Activated CD4-positive, CD25-positive, alpha-beta regulatory T cell treated with anti-CD3 and anti-CD28 coated beads, Interleukin-2, amount 50 U/mL, for 24 hours (primary cell): ENCODE measurements around the gene POFUT1.
"Not testable (repeated sequence)": the region's sequence is repeated elsewhere in the genome, so short reads cannot be mapped to it uniquely, and the experiment has no call there.

Source experiments
- ATAC-seq, 2 donors: fragments of 150-1000 bp; cut with Tn5 transposase; one replicate each; pipeline ENCODE4 v1.10.0; 2021; ENCODE audit warnings: mild to moderate bottlenecking in 1 of 2, moderate library complexity in 1 of 2

POFUT1 gene

DNA sequence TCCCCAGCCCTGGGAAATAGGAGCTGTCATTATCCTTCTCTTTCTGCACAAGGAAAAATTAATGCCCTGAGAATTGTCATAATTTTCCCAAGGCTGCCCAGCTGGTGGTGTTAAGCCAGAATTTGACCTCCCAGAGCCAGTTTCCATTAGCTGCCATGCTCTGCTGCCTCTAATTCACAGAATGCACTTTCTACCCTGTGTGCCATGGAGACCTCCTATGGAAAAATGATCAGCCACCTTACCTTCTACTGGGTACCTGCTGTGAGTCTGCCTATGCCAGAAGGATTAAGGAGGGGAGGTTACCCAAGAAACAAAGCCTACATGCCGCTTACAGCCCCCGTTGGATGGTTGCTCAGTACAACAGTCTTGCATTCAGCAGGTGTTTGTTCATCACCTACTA, 29.1 kb downstream of the POFUT1 start:
- ATAC-seq, result no peak

DNA sequence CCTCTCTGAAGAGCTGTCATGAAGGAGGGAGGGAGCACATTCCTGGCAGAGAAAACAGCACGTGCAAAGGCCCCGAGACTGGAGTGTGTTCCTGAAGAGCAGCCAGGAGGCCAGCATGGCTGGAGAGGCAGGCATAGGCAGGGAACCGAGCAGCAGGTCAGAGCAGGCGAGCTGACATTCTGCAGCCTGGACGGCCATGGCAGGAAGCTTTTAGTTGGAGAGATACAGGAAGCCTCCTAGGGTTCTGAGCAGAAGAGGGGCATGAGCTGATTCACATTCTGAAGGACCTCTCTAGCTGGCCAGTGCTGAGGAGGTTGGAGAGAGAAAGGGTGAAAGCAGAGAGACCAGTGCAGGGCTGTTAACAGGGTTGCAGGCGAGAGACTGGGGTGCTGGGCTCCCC, 29.7 kb downstream of the POFUT1 start:
- no peak for ATAC-seq

DNA sequence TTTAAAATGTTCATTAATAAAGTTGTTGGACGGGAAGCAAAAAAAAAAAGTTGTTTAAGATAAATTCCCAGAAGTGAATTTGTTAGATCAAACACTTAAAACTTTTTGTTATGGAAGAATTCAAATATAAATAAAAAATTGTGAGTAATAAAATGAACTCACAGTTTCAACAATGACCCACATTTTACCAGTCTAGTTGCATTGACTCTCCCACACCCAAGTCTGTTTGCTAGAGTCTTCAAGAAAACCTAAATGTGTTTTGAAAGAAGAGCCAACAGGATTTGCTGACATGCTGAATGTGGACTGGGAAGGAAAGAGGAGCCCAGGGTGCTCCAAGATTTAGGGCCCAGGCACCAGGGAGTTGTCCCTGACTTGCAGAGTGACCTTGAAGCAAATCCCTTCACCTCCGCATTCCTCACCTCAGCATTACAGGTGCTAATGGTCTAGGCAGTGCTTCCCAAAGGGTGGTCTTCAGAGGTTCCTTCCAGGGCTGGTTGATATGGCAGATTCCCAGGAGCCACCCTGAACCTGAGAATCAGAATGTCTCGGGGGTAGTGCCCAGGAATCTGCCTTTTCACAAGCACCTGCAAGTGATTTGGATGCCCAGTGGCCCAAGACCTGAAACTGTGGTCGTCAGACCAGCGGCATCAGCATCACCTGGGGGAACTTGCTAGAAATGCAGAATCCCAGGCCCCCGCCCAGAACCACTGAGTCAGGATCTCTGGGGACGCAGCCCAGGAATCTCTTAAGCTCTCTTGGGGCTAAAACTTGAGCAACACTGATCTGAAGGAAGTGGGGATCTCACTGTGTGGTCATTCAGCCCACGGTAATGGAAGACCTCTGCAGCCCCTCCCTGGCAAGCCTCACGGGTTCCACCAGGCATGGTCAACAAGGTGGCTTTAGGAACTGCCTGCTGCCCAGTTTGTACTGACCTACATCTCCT, 31.1 kb downstream of the POFUT1 start:
- no peak for ATAC-seq

DNA sequence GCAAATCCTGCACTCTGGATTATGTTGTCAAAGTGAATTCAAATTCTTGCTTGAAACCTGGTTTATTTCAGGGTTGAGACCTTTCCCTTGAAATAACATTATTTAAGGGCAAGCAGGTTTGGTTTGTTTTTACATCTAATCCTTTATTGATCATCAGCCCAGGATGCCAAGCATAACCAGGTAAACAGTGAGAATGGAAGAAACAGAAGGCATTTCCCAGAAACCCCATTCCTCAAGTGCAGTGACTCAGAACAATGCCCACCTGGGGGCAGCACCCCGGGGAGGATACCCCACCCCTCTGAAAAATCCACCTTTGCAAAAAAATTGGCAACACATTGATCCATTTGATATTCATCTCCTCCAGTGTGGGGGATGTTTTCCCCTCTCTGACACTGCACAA, 32.5 kb downstream of the POFUT1 start:
- ATAC-seq, result no peak

DNA sequence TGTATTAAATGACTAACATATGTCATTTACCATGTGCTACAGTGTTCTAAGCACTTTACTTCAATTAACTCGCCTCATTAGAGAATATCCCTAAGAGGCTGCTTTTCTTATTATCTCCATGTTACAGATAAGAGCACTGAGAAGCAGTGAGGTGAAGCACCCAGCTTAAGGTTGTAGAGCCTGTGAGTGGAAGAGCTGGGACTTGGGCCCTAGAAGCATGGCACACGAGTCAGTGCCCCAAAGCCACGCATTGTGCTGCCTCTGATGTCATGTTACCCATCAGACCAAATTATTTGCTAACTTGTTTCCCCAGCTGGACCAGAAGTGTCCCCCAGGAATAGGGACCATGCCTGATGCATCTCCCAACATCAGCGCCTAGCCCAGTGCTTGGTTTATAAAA, 34.1 kb downstream of the POFUT1 start:
- ATAC-seq, result no peak

DNA sequence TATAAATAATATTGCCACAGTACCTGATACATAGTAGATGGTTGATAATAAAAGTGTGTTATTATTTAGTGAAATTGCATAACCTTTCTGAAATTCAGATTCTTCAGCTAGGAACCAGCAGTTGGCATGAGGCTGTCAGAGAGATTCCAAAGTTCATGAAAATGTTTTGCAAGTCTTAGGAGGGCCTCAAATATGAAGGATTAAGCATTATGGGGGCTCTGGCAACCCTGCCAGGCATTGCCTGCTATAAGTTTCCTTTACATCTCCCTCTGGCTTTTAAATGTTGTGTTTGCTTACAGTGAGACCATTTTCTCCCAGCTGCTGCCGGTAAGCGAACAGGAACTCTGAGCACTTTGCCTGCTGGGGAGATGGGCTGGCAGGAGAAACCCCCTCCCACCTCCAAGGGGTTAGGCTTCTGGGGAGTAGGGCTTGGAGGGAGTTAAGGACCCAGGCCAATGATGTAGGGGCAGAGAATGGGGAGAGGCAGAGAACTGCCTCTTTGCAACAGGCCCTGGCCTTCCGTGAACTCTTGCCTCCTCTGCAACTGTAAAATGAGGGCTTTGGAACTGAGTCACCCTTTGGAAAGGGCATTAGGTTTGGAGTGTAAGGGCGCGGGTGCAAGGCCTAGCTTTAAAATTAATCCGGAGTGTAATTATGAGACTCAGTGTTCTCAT, 36.6 kb downstream of the POFUT1 start:
- ATAC-seq, result no peak

DNA sequence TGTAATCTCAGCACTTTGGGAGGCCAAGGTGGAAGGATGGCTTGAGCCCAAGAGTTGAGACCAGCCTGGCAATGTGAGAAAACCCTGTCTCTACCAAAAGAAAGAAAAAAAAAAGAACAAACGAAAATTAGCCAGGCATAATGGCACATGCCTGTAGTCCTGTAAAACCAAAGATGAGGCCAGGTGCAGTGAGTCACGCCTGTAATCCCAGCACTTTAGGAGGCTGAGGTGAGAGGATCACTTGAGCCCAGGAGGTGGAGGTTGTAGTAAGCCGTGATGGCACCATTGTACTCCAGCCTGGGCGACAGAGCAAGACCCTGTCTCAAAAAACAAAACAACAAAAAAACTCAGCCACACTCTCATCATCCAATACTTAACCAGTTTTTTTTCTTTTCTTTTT, 37.3 kb downstream of the POFUT1 start:
- ATAC-seq, result no peak

DNA sequence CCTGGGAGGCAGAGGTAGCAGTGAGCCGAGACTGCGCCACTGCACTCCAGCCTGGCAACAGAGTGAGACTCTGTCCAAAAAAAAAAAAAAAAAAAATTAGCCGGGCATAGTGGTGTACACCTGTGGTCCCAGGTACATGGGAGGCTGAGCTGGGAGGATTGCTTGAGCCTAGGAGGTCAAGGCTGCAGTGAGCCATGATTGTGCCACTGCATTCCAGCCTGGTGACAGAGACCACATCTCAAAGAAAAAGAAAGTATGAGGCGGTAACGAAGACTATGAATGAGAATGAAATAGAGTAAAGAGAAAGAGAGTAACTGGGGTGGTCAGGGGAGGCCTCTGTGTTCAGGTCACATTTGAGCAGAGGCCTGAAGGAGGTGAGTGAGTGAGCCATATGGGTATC, 38.5 kb downstream of the POFUT1 start:
- not testable (repeated sequence) for ATAC-seq

DNA sequence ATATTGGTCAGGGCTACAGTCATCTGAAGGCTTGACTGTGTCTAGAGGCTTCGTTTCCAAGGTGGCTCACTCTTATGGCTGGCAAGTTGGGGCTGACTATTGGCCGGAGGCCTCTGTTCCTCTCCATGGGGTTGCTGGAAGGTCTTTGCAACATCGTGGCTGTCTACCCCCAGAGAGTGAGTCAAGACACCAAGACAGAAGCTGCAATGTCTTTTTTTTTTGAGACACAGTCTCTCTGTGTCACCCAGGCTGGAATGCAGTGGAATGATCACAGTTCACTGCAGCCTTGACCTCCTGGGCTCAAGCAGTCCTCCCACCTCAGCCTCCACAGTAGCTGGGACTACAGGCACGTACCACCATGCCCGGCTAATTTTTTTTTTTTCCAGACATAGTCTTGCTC, 40.4 kb downstream of the POFUT1 start:
- no peak for ATAC-seq

DNA sequence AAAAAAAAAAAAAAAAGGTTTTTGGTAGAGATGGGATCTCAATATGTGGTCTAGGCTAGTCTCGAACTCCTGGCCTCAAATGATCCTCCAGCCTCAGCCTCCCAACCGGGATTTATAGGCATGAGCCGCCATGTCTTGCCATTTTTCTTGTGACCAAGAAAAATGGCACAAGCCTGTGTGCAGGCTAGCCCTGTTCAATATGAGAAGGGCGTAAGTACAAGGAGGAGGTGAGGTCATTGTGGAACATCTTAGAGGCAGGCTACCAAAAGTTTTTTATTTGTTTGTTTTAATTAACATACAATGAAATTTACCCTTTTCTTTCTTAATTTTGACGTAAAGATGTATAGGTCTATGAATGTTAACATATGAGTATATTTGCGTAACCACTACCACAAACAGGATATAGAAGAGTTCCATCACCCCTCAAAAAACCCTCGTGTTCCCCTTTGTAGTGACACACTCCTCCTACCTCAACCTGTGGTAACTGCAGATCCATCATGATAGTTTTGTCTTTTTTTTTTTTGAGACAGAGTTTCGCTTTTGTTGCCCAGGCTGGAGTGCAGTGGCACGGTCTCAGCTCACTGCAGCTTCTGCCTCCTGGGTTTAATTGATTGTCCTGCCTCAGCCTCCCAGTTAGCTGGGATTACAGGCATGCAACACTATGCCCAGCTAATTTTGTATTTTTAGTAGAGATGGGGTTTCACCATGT, 41.5 kb downstream of the POFUT1 start:
- peak; percentile 89 to 95 for ATAC-seq

DNA sequence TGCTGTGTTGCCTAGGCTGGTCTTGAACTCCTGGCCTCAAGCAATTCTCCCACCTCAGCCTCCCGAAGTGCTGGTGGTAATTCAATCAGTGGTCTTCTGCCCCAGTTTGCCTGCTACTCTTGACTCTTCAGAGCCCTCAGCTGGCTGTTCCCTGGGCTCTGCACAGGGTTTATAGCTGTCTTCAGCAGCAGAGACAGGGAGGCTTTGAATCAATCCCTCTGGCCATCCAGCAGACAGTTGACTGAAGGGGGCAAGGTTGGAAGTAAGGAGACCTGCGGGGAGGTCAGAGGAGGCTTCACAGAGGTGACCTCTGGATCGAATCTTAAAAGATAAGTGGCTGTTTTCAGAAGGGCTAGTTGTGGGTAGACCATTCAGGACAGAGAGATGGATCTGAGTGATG, 43.8 kb downstream of the POFUT1 start:
- no peak for ATAC-seq

DNA sequence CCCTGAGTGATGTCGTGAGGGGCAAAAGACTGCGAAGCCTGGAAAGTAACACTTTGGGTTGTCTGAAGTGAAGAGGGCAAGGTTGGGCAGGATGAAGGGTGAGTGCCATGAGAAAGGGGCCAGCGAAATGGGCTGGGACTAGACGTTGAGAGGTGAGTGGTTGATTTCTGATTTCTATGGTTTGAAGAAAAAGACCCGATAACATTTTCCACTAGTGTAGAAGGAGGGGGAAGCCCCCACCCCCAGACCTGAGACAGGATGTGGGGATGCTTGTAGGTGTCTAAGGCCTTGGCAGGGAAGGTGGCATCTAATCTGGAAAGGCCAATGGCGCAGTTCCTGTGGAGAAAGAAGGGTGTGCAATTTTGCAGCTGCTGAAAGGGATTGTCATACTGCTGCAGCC, 44.5 kb downstream of the POFUT1 start:
- peak; percentile 39 to 52 for ATAC-seq

DNA sequence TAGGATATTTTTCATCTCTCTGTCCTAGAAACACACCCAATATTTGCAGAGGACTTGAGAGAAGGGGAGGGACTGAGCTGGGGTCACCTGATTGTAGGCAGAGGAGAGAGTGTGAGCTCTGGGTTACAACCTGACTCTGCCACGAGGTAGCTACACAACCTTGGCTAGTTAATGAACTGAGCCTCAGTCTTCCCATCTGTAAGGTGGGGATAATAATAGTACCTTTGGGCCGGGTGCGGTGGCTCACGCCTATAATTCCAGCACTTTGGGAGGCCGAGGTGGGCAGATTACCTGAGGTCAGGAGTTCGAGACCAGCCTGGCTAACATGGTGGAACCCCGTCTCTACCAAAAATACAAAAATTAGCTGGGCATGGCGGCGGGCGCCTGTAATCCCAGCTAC, 53.3 kb downstream of the POFUT1 start:
- not testable (repeated sequence) for ATAC-seq

DNA sequence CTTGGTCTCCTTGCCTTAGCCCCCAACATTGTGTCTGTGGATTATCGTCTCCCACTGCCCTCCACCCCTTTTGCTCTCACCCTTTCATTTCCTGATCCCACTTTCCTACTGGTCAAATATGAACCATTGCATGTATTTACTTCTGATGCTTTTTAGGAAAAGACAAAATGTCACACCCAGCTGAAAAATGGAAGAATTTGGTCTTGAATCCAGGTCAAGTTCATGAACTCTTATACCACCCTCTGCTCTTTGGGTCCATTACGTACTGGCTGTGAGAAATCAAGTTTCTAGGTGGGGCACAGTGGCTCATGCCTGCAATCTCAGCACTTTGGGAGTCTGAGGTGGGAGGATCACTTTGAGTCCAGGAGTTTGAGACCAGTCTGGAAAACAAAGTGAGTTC, 54.0 kb downstream of the POFUT1 start:
- no peak for ATAC-seq

DNA sequence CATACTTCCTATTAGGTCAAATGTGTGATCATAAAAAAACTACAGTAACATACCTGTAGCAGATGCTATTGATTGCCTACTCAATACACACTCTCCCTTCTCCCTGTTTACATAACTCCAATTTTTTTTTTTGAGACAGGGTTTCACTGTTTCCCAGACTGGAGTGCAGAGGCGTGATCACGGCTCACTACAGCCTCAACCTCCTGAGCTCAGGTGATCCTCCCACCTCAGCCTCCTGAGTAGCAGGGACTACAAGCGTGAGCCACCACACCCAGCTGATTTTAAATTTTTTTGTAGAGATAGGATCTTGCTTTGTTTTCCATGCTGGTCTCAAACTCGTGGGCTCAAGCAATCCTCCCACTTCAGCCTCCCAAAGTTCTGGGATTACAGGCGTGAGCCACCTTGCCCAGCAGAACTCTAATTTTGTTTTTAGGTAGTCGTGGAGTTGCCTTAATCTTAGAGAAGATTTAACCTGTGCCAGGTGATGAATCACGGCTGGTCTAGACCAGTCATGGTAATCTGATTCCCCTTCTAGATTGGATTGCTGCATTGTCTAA, 55.8 kb downstream of the POFUT1 start:
- no peak for ATAC-seq

DNA sequence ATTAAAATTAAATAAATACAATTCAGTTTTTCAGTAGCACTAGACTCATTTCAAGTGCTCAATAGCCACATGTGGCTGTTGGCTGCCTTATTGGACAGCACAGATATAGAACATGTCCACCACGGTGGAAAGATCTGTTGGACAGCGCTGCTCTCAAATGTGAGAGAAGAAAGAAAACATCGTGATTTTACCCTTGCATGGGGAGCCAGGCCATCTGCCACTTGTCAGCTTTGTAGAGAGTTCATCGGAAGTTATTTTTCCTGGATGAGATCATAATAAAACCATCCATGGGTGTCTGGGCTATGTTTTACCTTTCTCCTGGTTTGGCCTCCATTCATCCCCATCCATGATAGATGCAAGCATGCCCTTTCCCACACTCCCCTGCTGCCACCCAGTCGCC, 63.9 kb downstream of the POFUT1 start:
- no peak for ATAC-seq

DNA sequence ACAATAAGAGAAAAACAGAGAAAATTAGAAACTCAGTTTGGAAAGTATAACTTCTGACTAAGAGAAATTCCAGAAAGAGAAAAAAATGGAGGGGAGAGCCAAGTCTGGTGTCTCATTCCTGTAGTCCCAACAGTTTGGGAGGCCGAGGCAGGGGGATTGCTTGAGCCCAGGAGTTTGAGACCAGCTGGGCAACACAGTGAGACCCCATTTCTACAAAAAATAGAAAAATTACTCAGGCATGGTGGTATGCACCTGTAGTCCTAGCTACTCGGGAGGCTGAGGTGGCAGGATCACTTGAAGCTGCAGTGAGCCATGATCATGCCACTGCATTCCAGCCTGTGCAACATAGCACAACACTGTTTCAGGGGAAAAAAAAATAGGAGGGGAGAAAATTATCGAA, 66.7 kb downstream of the POFUT1 start:
- ATAC-seq, result no peak

DNA sequence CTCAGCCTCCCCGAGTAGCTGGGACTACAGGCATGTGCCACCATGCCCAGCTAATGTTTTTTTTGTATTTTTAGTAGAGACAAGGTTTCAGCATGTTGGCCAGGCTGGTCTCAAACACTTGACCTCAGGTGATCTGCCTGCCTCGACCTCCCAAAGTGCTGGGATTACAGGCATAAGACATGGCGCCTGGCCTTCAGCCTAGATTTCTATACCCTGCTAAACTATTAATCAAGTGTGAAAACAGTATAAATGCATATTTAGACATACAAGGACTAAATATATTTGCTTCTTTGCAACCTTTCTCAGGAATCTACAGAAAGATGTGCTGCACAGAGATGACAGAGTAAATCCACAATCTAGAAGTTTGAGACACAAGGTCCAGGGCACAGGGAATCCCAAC, 67.5 kb downstream of the POFUT1 start:
- not testable (repeated sequence) for ATAC-seq

DNA sequence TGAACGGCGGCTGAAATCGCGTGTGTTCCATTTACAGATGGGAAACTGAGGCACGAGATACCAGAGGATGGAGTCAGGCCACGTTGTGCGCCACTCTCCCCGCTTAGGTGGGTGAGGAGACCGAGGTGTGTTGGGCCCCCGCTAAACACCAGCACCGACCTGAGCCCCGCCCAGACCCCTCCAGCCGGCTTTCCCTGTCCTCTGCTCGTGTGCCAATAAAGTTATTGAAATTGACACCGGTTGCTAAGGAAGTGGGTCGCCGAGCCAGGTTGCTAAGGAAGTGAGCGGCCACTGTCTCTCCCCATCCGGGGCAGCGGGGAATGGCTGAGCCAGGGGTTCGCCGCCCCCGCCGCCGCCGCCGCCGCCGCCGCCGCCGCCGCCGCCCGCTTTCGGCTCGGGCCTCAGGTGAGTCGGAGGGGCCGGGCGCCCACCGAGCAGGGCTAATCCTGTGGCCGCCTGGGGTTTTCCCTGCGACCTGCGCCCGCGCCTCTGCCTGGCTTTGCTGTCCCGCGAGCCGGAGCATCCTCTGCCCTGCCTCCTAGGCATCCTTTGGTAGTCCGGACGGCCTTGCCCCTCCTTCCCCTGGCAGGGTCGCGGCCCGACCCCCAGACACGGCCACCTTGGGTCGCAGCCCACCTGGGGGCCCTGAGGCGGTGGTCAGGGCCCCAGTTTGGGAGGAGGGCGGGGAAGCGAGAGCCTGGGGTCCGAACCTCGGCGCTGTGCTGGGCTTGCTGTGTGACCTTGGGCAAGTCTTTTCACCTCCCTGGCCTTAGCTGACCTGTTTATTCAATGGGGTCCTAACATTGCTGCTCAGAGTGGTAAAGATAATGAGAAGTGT, 69.9 kb downstream of the POFUT1 start, which contains the start of gene KIF3B:
Gene KIF3B (plus strand): TSS at position 291 of the 838 bp plus-strand sequence. CDS start 32,127 bp downstream, outside the sequence.
- ATAC-seq, result peak; percentile 89 to 90

DNA sequence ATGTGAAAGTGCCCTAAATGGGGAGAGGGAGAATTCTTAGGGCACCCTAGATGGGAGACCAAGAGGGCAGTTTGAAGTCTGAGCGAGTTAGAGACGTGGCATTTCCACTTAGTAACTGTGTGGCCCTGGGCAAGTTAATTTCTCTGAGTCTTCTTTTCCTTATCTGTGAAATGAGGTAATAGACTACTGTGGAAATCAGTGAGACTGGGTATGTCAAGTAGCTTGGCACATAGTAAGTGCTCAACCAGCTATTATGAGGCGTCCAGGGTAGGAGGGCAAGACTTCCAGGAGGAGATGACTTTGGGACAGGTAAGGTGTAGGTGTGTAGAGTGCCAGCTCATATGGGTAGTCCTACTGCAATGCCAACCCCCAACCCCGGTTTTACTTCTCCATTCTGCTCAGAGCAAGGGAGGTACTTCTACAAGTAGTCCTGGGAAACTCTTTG, 70.5 kb downstream of the POFUT1 start:
- peak; percentile 35 to 36 for ATAC-seq

DNA sequence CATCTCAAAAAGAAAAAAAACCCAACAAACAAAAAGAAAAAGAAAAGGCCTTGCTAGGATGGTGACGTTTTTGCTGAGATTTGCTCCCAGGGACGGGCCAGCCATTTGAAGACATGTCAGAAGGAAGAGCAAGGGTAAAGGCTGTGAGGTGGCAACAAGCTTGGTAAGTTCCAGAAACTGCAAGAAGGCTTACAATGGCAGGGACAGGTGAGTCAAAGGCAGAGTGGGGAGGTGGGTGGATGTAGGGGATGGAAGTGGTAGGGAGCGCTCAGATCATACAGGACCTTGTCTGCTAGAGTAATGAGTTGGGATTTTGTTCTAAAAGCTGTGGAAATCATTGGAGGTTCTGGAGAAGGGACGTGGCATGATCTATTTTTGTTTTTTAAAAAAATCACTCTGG, 74.0 kb downstream of the POFUT1 start:
- no peak for ATAC-seq

DNA sequence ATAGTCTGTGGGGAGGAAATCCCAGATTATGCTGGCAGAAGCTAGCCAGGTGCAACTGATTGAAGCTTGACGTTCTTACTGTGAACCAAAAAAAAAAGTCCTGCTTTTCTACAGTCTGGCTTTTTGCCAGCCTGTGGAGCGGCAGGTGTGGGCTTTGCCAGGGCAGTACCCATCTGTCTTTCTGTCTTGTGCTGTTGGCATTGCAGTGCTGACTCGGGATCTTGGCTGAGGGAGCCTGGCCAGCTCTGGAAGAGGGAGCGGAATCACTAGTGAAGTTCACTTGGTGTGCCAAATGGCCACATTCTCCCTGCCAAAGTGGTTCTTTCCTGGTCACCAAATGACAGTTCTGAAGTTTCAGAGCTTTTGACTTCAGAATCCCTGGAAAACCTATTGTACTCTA, 74.8 kb downstream of the POFUT1 start:
- no peak for ATAC-seq
